Gastrocnemius medialis (tissue), 4 donors: ENCODE results near the gene TLCD4.

Source experiments
- POLR2A ChIP-seq, 2 donors: fragments of 450-650 bp; IDR thresholded peaks; one replicate each; pipeline ENCODE4 v1.6.1; 2017; ENCODE audit warnings: antibody characterized with exemption in 2 of 2, mild to moderate bottlenecking in 2 of 2, moderate library complexity in 2 of 2
- TF ChIP-seq, protein P1 (sequence below), 5 experiments: fragments of 450-650 bp in 3 of 5; fragments of 200-600 bp in 2 of 5; sonication (generic) in 2 of 5; IDR thresholded peaks in 4 of 5; conservative IDR thresholded peaks in 1 of 5; 1 replicate in 4 of 5; 2 replicates in 1 of 5; pipeline ENCODE4 v1.5.1; 2016 to 2019; ENCODE audit warnings: antibody characterized with exemption in 5 of 5, mild to moderate bottlenecking in 3 of 5, moderate library complexity in 3 of 5

GRCh38 chr1:95119273-95119672 is 2.1 kb downstream of the TLCD4 start:
- TF ChIP-seq, protein P1, sequence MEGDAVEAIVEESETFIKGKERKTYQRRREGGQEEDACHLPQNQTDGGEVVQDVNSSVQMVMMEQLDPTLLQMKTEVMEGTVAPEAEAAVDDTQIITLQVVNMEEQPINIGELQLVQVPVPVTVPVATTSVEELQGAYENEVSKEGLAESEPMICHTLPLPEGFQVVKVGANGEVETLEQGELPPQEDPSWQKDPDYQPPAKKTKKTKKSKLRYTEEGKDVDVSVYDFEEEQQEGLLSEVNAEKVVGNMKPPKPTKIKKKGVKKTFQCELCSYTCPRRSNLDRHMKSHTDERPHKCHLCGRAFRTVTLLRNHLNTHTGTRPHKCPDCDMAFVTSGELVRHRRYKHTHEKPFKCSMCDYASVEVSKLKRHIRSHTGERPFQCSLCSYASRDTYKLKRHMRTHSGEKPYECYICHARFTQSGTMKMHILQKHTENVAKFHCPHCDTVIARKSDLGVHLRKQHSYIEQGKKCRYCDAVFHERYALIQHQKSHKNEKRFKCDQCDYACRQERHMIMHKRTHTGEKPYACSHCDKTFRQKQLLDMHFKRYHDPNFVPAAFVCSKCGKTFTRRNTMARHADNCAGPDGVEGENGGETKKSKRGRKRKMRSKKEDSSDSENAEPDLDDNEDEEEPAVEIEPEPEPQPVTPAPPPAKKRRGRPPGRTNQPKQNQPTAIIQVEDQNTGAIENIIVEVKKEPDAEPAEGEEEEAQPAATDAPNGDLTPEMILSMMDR (IDR thresholded peaks at IDR 0.05 in 4 of 5, conservative IDR thresholded peaks at IDR 0.05 in 1 of 5): no peak
- TF ChIP-seq POLR2A (IDR thresholded peaks at IDR 0.05): no peak
